Left kidney (tissue), 2 donors: ENCODE data around the gene CWC22. TPM values are rescaled to one million over a fixed set of nuclear protein-coding genes. Genes with fewer than 3 reads are reported as not detected.
"Not testable (repeated sequence)": the region's sequence is repeated elsewhere in the genome, so short reads cannot be mapped to it uniquely, and the experiment has no call there.

ENCODE experiments used
- DNase-seq: peaks from one replicate; pipeline ENCODE4 v3.0.0-alpha.2; 2013
- polyA plus RNA-seq: library from polyadenylated mRNA; unstranded; fragments of 120-200 nt; gene quantifications from one replicate; pipeline ENCODE4 v1.2.1, GENCODE V29; 2013; ENCODE audit not compliant: insufficient read length

CWC22 gene
- polyA plus RNA-seq, 1 donor = 42.4 TPM

DNA sequence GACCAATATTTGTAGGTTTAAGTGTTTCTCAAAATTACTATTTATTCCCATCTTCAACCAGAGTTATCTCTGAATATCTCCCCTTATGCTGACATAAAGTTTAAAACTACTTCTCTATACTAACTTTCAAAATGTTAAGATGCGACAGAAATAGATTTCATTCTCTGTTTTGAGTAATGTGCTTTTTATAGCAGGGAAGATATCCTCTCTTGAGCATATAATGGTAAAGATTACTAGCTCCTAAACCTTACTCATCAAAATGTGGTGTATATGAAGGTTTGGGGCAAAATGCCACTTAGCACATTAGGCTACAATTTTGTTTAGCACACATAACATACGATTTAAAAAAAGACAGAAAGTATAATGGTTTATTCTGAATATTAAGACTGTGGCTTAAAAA, 54.4 kb downstream of the CWC22 start:
- DNase-seq = no peak

DNA sequence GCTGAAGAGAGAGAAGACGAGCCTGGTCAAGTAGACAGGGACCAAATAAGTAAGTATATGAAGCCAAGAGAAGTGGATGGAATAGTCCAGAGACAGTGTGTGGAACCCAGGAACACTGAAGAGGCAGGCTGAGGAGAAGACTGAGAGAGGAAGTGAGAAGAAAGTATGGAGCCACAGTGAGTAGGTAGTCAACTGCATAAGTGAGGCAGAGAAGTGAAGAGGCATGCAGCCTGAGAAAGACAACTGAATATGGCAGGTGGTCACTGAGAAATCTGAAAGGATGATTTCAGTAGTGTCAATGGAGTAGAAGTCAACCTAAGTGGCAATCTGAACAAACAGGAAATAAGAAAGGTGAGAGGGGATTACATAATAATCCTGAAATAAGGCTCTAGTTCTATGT, 55.4 kb downstream of the CWC22 start:
- no peak for DNase-seq

DNA sequence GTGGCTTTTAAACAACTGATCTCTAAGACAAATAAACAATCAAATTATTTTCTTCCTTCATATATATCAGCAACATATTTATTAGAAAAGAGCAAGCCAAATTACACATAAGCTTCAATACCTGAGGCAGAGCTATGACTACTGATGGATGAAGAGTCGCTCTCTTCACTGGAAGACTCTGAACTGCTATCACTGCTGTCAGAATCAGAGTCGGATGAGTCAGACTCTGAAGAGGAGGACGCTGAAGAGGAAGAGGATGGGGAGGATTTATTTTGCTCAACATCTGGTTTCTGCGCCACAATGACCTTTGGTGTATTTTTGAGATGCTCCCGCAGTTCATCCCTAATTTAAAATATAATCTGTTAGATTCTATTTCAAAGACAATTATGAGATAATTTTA, 56.7 kb downstream of the CWC22 start:
- no peak for DNase-seq

DNA sequence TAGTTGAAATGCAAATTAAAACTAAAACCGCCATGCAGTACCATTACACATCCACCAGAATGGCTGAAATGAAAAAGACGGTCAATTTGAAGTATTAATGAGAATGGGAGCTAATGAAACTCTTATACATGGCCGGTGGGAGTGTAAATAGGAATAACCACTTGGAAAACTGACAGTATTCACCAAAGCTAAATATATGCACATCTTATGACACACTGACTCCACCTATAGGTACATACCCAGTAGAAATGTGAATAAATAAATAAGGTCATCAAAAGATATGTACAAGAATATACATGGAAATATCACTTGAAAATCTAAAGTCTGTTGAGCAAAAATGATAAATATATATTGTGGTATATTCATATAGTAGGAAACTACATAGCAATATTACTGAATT, 57.7 kb downstream of the CWC22 start:
- DNase-seq = no peak

DNA sequence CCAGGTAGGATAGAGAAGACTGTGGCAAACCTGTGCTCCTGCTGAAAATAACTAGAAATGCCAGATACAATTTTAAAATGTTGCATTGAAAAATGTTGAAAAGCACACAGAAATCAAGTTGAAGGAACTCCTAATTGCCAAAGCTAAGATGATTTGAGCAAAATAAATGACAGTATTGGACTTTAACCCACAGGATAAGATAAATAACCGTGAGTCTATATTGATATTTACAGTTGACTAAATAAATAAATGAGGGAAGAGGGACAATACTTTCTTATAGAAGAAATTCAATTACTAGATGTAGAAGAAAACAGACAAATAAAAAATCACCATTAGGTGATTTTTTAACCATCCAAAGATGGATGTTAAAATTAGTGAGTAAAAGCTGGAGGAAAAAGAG, 59.0 kb downstream of the CWC22 start:
- DNase-seq = no peak

DNA sequence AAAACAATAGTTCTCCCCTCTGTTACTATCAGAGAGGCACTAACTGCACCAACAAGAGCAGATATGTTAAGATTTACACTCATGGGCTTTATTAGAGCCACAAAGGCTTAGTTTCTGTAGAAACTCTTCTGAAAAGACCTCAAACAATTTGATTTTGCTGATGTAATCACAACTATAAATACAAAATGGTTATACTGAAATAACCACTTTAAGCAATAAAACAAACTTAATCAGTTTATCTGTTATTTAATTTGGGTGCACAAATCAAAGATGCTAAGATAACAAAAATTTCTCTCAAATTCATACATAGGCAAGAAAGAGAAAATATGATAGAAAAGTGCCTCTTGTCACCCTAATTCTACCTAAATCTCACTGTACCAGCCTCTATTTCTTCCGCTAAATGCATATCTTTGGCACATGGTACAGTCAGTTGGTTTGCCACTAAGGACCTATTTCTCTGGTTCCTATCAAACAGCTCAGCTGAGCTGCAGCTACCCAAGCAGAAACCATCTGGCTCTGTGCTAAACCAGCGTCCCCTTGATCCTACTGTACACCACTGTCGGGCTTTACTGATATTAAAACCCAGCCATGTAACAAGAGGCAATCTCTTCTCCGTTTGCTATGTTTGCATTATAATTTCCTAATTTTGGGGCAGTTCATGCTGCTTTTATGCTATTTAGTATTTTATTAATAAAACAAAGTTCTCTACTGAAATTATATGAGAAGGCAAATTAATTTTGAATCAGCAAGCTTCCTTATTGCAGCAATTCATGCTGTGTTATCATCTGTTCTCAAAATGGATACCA, 60.1 kb downstream of the CWC22 start:
- DNase-seq = no peak

DNA sequence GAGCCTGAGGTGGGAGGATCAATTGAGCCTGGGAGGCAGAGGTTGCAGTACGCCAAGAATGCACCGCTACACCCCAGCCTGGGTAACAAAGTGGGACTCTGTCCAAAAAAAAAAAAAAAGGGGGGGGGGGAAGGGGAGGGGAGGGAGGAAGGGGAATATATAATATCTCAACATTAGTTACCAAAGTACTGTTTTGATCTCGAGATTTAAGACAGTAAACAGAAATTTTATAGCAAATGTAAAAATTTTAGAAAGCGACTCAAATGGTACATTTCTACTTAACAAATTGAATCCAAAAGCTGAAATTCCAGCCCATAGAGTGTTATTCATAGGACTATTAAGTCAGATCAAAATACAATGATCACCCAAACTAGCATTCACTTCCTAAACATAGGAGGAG, 60.8 kb downstream of the CWC22 start:
- DNase-seq = no peak

DNA sequence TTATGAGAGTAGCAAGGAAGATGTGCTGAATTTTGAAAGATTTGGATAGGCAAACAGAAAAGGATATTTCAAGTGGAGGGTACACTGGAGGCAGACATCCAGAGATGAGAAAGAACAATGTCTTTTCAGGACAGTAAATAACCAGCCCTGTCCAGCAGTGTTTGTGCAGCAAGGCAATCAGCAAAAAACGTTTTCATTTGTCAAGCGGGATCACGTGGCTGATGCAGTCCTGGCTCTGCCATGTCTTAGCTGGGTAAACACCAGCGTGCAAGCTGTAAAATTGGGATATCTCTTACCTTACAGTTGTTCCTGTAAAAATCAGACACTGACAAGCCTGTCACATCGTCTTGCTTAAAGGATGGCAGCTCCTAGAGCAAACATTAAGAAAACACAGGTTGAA, 67.8 kb downstream of the CWC22 start:
- DNase-seq = no peak

DNA sequence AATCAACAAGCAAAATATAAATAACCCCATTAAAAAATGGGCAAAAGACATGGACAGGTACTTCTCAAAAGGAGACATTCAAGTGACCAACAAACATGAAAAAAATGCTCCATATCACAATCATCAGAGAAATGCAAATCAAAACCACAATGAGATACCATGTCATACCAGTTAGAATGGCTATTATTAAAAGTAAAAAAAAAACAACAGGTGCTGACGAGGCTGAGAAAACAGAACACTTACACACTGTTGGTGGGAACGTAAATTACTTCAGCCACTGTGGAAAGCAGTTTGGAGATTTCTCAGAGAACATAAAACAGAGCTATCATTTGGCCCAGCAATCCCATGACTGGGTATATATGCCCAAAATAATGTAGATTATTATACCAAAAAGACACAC, 69.1 kb downstream of the CWC22 start:
- DNase-seq = no peak

DNA sequence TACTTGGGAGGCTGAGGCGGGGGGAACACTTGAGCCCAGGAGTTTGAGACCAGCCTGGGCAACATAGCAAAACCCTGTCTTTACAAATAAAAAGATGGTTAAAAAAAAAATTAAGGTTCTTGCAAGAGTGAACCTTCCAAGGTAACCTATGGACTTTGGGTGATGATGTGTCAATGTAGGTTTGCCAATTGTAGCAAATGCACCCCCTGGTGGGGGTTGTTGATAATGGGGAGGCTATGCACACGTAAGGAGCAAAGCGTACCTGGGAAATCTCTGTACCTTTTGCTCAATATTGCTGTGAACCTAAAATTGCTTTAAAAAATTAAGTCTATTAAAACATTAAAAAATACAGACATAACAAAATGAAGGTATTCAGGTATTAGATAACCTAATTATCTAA, 70.4 kb downstream of the CWC22 start:
- peak; percentile 4 for DNase-seq

DNA sequence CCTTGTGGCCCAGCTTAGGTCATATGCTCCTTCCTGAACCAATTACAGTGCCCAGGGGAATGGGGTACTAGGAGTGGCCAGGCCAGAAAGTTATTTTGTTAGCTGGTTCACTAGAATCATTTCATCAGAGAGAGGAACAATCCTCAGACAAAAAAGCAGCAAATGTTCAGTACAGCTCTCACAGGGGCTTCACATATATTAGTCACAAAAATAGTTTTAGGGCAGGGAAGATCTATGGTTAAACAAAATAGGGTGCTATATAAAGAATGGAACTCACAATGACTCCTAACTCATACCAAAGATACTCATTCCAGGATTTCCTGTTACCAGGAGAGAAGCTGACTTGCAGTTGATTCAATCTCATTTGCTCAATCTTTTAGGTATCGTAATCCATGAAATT, 71.0 kb downstream of the CWC22 start:
- DNase-seq = no peak

DNA sequence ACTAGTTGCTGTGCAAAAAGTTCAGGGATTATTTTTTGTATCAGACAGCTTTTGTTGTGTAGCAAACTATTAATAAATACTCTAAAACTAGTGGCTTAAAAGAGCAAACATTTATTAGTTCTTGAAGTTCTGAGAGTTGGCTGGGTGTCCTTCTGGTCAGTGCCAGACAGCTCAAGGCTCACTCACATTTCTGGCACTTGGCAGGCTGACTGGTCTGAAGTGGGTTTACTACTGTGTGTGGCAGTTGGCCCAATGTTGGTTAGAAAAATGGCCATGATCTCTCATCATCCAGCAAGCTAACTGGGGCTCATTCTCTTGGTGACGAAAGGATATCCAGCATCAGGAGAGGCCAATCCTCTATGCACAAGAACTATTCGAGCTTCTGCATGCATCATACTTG, 74.3 kb downstream of the CWC22 start:
- DNase-seq = no peak

DNA sequence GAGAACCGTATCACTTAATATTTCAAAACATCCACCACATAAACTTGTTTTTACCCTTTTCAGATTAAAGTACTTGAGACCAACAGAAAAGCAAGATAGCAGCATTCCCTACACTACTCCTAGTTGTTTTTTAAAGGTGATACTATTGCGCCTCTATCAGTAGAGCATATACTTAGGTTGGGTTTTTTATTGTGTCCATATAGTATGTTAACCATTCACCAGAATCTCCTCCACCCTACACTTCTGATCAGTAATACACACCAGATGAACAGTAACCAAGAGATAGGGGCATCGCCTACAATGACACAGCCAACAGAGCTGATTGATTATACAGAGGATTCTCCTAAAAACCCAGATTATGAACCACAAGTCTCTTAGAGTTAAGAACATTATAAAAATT, 75.6 kb downstream of the CWC22 start:
- DNase-seq = no peak

DNA sequence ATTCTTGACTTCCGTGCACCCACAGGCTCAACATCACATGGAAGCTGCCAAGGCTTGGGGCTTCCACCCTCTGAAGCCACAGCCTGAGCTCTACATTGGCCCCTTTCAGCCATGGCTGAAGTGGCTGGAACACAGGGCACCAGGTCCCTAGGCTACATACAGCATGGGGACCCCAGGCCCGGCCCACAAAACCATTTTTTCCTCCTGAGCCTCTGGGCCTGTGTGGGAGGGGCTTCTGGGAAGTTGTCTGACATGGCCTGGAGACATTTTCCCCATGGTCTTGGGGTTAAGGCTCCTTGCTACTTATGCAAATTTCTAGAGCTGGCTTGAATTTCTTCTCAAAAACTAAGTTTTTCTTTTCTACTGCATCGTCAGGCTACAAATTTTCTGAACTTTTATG, 77.1 kb downstream of the CWC22 start:
- not testable (repeated sequence) for DNase-seq

DNA sequence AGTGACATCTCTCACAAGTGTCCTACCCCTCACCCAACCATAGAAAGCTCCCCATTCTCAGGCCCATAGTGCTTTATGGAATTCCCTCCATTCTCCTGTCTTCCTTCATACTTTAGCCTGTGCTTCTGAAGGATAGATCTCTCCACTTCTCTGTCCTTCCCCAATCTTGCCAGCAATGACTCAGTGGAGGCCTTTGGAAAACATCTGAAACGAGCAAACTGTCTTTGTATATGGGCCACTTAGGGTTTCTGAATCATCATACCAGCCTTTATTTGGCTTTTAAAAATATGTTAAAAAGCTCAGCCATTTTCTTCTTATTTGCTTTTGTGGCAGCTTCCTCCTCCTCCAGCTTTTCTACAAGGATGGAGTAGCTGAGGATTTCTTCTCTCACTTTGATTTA, 80.1 kb downstream of the CWC22 start:
- DNase-seq = no peak

DNA sequence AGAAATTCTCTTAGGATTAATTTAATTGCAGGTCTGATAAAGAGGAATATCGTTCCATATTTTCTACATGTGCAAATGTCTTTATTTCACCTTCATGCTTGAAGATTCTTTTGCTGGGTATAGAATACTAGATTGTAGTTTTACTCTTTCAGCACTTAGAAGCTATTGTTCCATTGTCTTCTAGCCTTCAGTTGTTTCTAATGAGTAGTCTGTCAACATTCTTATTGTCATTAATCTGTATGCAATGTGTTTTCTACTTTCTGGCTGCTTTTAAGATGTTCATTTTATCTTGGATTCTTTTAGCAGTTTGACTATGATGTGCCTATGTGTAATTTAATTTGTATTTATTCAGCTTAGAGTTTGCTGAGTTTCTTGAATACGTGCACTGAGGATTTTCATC, 81.4 kb downstream of the CWC22 start:
- DNase-seq = no peak

DNA sequence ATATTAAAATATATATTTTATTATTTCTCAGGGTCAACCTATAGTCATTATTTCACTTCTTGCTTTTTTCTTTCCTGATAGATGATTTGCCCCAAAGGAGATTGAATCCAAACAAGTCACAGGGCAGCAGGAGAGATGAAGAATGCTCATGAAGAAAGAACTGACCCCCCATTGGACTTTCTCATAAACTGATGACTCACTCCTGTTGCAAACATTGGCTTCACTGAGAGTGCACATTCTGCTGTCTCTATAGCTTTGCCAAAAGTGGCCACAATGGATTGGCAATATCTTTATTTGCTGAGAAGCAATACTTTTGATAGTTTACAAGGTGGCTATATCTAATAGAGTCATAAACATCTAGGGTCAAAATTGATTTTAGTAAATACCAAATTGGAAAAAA, 89.8 kb downstream of the CWC22 start:
- DNase-seq = no peak

DNA sequence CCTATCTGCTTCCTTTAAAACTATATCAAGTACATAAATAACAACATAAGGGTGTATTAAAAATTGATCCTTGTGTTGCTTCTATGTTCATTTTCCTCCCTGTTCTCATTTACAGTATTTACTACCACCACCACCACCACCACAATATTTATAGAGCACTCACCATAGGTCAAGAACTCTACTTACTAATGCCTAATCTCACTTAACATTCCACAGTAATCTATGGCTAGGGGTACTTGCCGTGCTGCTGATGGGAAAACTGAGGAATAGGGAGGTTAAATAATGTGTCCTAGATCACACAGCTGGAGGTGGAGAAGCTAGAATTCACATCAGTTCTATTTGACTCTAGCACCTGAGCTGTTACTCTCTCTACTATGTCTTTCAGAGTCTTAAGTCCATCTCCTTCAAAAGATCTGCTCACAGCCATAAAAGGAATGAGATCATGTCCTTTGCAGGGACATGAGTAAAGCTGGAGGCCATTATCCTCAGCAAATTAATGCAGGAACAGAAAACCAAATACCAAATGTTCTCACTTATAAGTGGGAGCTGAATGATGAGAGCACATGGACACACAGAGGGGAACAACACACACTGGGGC, 91.6 kb downstream of the CWC22 start:
- no peak for DNase-seq

DNA sequence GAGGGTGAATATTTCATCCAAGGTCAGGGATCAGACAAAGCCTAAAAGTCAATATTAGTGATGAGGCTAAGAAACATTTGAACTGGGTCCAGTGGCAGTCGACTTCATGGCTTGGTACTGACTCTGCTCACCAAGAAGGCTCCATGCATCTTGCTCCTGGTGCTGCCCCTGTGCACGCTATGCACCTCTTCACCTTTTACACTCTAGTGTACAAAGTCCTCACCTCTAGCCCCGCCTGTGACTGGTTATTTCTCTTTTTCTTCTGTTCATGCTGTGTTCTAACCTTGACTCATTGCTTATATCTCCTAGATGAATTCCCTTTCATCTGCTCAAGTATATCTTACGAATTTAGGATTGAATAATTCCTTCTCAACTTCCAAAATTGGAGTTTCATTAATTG, 93.3 kb downstream of the CWC22 start:
- DNase-seq = no peak

DNA sequence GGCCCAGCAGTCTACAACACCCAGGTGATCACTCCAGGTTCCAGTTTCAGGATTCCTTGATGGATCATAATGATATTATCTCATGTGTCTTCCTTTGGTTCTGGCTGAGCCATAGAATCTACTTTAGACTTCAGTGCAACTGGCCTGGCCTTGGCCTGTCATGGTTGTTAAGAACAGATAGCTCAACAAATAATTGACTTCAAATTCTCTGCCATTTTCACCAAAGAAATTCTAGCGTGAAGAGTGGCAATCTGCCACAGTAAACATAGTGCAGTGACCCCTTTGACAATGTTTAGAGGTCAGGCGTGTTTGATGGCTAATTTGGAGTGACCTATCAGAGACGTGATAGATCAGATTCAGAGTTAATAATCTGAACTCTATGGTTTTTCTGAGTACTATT, 95.5 kb downstream of the CWC22 start:
- DNase-seq = no peak

DNA sequence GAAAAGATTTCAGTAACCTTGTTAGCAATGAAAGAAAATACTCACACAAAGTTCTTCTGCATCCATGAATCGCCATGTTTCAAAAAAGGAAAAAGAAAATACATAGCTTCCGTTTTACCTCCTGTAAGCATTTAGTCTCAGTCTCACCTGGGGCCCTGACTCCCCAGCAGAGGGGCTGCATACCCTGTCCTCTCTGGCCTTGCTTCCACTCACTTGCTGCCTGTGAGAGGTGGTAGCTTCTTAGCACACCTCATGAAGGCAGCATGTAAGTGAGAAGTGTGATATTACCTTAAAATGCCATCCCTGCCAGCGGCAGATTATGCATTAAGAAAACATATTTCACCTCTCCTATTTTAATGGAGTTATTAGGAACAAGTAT, 96.4 kb downstream of the CWC22 start:
- no peak for DNase-seq

DNA sequence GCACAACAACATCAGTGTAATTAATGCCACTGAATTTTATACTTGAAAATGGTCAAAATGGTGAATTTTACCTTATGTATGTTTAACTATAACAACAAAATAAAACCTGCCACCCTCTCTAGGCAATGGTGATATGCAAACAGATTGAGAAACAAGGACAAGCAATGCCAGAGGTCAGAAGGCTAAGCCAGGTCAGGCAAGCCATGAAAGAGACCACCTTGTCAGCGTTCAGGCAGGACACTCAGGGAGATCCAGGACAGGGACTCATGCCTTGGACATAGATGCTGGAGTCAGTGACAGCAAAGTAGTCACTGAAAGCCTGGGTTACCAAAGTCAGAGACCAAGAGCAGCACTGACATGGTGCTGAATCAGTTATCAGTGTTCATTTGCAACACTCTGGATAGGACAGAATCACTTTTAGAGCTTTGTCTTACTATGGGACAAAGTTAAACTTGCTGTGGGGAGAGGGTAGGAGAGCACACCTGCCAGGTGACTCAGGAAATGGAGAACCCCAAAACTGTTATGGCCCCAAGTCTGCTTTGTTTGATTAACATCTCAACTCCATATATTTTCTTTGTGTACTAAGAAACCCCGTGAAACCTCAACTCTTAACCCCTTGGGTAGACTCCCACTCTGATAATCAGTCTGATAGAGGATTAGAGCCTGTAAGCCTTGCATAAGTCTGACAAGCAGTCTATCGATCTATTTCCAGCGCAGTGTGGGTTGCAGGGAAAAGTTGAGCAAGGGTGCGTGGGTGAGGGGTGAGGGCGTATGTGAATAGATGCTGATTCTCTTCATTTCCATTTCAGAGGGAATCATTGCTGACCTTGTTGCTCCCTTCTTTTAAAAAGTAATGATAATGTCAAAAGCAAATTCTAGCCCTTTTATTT, 97.0 kb downstream of the CWC22 start:
- no peak for DNase-seq

DNA sequence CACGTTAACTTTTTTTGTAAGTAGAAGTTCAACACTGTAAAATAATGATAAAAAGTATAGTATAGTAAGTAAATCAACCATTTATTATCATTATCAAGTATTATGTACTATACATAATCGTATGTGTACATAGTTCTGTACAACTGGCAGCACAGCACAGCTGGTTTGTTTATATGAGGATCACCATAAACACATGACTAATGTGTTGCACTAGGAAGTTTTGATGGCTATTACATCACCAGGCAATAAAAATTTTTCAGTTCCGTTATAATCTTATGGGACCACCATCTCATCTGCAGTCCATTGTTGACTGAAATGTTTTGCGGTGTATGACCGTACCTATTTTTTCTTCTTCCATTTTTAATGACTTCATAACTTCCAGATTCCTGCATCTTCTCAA, 106.4 kb downstream of the CWC22 start:
- no peak for DNase-seq
